Body of pancreas (tissue), 4 donors: ENCODE results near the gene MXRA7. TPM values are rescaled to one million over a fixed set of nuclear protein-coding genes. Genes with fewer than 3 reads are reported as not detected.
"Not testable (repeated sequence)": the region's sequence is repeated elsewhere in the genome, so short reads cannot be mapped to it uniquely, and the experiment has no call there.

Source experiments
- ATAC-seq: fragments of 150-250 bp; one replicate; pipeline ENCODE4 v1.9.1; 2016
- DNase-seq, 4 donors: peaks; one replicate each; pipeline ENCODE4 v3.0.0-alpha.2; 2019
- H3K27ac ChIP-seq, 4 donors: fragments of 200-600 bp; sonication (generic); 1 replicate in 3 of 4; 2 replicates in 1 of 4; pipeline versions ENCODE4 v1.5.1 to v1.6.1; 2016 to 2019; ENCODE audit warnings: mild to moderate bottlenecking in 1 of 4, mixed read lengths in 1 of 4, moderate library complexity in 1 of 4
- H3K27me3 ChIP-seq, 2 donors: fragments of 200-600 bp; sonication (generic); one replicate each; pipeline ENCODE4 v1.6.0; 2016; ENCODE audit warnings: mild to moderate bottlenecking in 1 of 2
- H3K36me3 ChIP-seq, 2 donors: fragments of 200-600 bp; sonication (generic); replicated peaks in 1 of 2; 2 replicates each; pipeline ENCODE4 v1.5.1; 2016; ENCODE audit warnings: low read depth in 2 of 2; ENCODE audit not compliant: insufficient read depth in 1 of 2
- H3K4me1 ChIP-seq: fragments of 200-600 bp; sonication (generic); one replicate; pipeline ENCODE4 v1.6.0; 2016
- H3K4me3 ChIP-seq, 2 donors: fragments of 200-600 bp; sonication (generic); 1 replicate in 1 of 2; 2 replicates in 1 of 2; pipeline ENCODE4 v1.5.1; 2016 to 2019
- H3K9me3 ChIP-seq, 3 donors: fragments of 200-600 bp; sonication (generic); 1 replicate in 2 of 3; 2 replicates in 1 of 3; pipeline ENCODE4 v1.5.1; 2016
- POLR2A ChIP-seq, 3 donors: fragments of 450-650 bp; IDR thresholded peaks; one replicate each; pipeline ENCODE4 v1.6.1; 2016; ENCODE audit warnings: antibody characterized with exemption in 3 of 3, mild to moderate bottlenecking in 2 of 3
- WGBS, 2 donors: methylation state at CpG; one replicate each; pipeline ENCODE4 v1.1.5; 2017; 5-methylcytosine and 5-hydroxymethylcytosine counted together
- intact Hi-C: fragments of 100-400 bp; cut with DNase I; formaldehyde crosslinking; loops from one replicate; pipeline ENCODE4 v1.15.1; 2023
- total RNA-seq, 2 donors: library from RNA; depleted of rRNA; stranded (reverse); fragments of >200 nt; gene quantifications; one replicate each; pipeline ENCODE4 v1.1.0, GENCODE V29; 2016
- TF ChIP-seq, protein P1 (sequence below), 7 experiments: fragments of 450-650 bp in 4 of 7; fragments of 200-600 bp in 3 of 7; sonication (generic) in 3 of 7; IDR thresholded peaks; one replicate each; pipeline ENCODE4 v1.5.1; 2016 to 2019; ENCODE audit warnings: antibody characterized with exemption in 7 of 7

Gene MXRA7
- total RNA-seq, 2 donors from 2014 or later = 71.9 to 87.4 TPM

DNA sequence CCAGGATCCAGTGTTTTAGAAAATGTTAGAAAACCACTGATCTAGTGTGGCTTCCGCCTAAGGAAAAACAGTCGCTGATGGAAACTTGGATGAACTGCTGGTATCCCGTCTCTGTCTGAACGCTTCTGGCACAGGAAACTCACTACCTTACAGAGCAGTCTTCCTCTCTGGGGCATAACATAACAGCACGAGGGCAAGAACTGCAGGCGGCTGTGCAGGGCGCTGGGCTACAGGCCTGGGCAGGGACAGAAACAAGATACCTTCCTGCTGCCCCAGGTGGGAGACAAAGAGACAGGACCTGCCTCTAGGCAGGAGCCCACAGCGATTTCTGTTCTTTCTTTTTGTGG, 10.5 kb downstream of the MXRA7 start:
- Histone ChIP-seq H3K27ac (peak overlapping the region in 3 of 4 donors; percentile 30 to 67 (median 55)), H3K9me3 (no peaks in the 10 kb centered on the region), H3K27me3 (no peaks in the 10 kb centered on the region), H3K4me1 (peaks cover 19% of the 10 kb centered on the region), H3K36me3 (no peaks in the 10 kb centered on the region), H3K4me3 (no peak overlapping the region)
- DNase-seq (no peak), ATAC-seq (no peak)
- WGBS, 2 donors = 74 to 80% methylated on average over 8 of the region's 8 CpGs
- intact Hi-C loops = no loop called here
- TF ChIP-seq, protein P1, sequence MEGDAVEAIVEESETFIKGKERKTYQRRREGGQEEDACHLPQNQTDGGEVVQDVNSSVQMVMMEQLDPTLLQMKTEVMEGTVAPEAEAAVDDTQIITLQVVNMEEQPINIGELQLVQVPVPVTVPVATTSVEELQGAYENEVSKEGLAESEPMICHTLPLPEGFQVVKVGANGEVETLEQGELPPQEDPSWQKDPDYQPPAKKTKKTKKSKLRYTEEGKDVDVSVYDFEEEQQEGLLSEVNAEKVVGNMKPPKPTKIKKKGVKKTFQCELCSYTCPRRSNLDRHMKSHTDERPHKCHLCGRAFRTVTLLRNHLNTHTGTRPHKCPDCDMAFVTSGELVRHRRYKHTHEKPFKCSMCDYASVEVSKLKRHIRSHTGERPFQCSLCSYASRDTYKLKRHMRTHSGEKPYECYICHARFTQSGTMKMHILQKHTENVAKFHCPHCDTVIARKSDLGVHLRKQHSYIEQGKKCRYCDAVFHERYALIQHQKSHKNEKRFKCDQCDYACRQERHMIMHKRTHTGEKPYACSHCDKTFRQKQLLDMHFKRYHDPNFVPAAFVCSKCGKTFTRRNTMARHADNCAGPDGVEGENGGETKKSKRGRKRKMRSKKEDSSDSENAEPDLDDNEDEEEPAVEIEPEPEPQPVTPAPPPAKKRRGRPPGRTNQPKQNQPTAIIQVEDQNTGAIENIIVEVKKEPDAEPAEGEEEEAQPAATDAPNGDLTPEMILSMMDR (IDR thresholded peaks at IDR 0.05) = no peak
- TF ChIP-seq POLR2A (IDR thresholded peaks at IDR 0.05) = no peak

DNA sequence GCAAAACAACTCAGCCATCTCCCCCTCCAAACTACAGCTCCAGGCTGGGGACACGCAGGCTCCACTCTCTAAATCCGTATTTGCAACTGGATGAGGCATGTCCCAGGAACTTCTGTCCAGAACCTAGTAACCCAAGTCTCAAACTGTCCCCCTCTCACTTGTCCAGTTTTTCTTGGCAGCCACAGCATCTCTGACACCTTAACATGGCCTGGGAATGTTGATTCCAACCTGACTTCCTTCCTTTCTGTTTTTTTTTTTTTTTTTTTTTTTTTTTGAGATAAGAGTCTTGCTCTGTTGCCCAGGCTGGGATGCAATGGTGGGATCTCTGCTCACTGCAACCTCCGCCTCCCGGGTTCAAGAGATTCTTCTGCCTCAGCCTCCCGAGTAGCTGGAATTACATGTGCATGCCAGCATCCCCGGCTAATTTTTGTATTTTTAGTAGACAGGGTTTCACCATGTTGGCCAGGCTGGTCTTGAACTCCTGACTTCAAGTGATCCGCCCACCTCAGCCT, 12.2 kb downstream of the MXRA7 start:
- 93% methylated on average over 7 of the region's 7 CpGs for WGBS, 2 donors
- DNase-seq, H3K27ac ChIP-seq, ATAC-seq, H3K36me3 ChIP-seq, H3K27me3 ChIP-seq, H3K9me3 ChIP-seq, intact Hi-C loops, H3K4me3 ChIP-seq: not testable (repeated sequence)
- peaks cover 19% of the 10 kb centered on the region for H3K4me1 ChIP-seq

DNA sequence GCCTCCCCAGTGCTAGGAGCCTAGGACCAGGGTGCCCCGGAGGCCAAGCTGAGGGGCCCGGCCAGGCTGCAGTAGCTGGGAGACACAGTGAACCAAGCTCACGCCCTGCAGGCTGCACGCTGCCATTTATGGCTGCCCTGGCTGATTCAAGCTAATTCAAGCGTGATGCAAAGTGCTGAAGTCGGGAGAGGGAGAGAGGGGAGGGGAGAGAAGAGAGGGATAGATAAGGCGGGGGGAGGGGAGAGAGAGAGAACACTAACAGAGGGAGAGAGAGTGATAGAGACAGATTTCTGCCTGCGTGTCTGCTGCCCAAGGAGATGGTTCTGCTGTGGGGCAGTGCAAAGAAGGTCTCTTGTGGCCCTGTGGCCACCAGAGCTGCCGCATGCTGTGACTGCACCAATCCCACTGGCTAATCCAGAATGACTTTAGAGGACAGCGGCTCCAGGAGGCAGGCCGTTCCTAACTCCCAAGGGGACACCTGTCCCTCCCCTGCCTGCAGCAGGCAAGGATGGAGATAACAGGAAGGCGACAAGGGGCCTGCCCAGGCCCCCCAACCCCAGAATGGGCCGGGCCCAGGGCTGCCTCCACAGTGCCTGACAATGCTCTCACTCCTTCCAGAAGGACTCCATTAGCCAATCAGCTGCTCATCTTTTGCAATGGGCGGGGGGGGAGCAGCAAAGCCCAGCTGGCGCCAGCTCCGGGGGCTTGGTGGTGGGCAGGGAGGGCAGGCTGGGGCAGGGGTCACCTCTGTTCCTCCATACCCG, 12.9 kb downstream of the MXRA7 start:
- intact Hi-C loops = no loop called here
- Histone ChIP-seq H3K4me1 (peaks cover 19% of the 10 kb centered on the region), H3K27ac (peak overlapping the region in 1 of 4 donors; percentile 18), H3K27me3 (no peaks in the 10 kb centered on the region), H3K4me3 (no peak overlapping the region), H3K36me3 (no peaks in the 10 kb centered on the region), H3K9me3 (no peaks in the 10 kb centered on the region)
- ATAC-seq (no peak), DNase-seq (no peak)
- TF ChIP-seq, protein P1 (IDR thresholded peaks at IDR 0.05) = no peak
- TF ChIP-seq POLR2A (IDR thresholded peaks at IDR 0.05) = no peak
- 75 to 77% methylated on average over 13 to 16 of the region's 17 CpGs for WGBS, 2 donors

DNA sequence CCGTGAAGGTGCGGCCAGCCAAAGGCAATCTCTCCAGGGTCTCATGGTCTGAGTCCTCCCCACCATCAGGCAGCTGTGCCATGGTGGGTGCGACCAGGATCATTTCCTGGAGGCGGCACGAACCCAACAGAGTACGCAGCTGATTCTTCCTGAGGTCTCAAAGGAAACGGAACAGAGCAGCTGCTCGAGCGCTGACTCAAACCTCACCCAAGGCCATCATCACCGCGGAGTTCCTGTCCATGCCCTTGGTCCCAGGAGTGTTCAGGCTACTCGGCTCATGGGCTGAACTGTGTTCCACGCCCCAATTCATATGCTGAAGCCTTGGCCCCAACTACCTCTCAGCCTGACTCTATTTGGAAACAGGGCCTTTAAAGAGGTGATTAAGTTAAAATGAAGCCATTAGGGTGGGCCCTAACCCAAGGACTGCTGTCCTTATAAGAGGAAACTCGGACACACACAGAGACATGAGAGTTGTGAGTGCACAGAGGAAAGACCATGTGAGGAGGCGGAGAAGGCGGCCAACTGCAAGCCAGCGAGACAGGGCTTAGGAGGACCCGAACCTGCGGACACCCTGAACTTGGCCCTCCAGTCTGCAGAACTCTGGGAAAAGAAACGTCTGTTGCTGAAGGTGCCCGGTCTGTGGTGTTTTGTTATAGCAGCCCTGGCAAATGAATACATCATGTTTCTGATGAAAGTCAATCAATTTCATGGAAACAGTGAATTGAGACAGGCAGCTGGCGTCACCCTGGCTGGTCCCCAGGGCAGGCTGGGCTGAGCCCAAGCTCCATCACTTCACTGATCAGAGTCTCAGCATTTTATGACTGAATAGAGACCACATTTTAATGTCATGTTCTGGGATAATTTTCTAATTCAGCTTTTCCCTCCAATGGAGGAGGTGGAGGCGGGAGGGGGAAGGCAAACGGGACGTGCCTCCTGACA, 13.7 kb downstream of the MXRA7 start:
- 79 to 86% methylated on average over 18 to 25 of the region's 25 CpGs for WGBS, 2 donors
- ATAC-seq (peak; percentile 36), DNase-seq (no peak)
- Histone ChIP-seq H3K27me3 (no peaks in the 10 kb centered on the region), H3K27ac (peak overlapping the region in 2 of 4 donors; percentile 5 to 18), H3K4me3 (no peak overlapping the region), H3K4me1 (peaks cover 19% of the 10 kb centered on the region), H3K36me3 (no peaks in the 10 kb centered on the region), H3K9me3 (no peaks in the 10 kb centered on the region)
- TF ChIP-seq, protein P1 (IDR thresholded peaks at IDR 0.05) = no peak
- TF ChIP-seq POLR2A (IDR thresholded peaks at IDR 0.05) = no peak
- intact Hi-C loops = no loop called here
